ENCODE measurements around the gene GOLGA6A. TPM values are rescaled to one million over a fixed set of nuclear protein-coding genes. Genes with fewer than 3 reads are reported as not detected.

The GOLGA6A gene
- total RNA-seq, 1 experiment from 2014 or later, result not detected

DNA sequence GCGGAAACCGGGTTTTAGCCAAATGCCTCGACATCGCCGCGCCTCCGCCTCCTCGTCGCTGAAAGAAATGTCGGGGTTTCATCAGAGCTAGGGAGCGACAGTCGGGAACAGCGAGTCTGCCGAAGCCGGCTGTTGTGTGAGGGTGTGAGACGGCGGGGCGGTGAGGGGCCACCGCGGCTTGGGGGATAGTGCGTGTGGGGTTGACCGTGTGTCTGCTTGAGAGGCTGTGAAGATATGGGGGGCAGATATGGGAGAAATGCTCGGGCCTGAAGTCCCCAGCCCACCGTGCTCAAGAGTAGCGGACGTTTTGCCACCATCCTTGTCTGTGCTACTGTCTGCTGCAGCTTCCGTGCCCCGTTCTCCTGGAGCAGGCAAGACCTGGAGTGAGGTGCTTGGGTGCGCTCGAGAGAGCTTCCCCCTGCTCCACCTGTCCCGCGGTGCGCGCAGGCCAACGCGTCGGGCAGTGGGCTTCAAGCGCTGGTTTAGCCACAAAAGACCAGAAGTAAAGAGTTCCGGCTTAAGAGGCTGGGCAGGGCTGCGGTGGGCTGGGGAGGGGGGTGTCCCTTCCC, 47.3 kb upstream of the GOLGA6A start:
- no peak overlapping the region for H3K4me3 ChIP-seq (ENCODE audit: low read length)
- no peak for DNase-seq
- no peaks in the 10 kb centered on the region for H3K9me2 ChIP-seq (replicated peaks; ENCODE audit: low read length)
- CTCF ChIA-PET, result interaction anchor here (0.6 to 0.7 kb wide), 2 partner anchors 50 to 191 kb away, joined by 3 to 4 read pairs; no protein-coding TSS in a partner anchor
- H3F3A ChIP-seq (ENCODE audit: low read length, unreplicated experiment), result no peaks in the 10 kb centered on the region
- H3K9ac ChIP-seq (ENCODE audit: low read length), result no peak overlapping the region
- no peak for ATAC-seq
- H4K20me1 ChIP-seq (ENCODE audit: low read length), result no peaks in the 10 kb centered on the region
- H3K27ac ChIP-seq (ENCODE audit: low read length), result no peak overlapping the region
- H3K9me3 ChIP-seq (ENCODE audit: low read length), result no peaks in the 10 kb centered on the region
- intact Hi-C loops (cut with micrococcal nuclease), result loop anchor here (5.0 kb wide), 1 partner anchor 193 kb away; no protein-coding TSS in a partner anchor
- POLR2A ChIA-PET (ENCODE audit: unreplicated experiment), result no interaction called here
- no TSS peak for BruUV-seq (replicated peaks)
- no peak overlapping the region for H3K4me2 ChIP-seq (ENCODE audit: low read length)
- peaks cover 4% of the 10 kb centered on the region; the same call in 1 of the 2 replicates for H3K4me1 ChIP-seq (ENCODE audit: insufficient read depth, low read length)
- H3K27me3 ChIP-seq (ENCODE audit: low read length), result peaks cover 50% of the 10 kb centered on the region
- H2AFZ ChIP-seq (ENCODE audit: low read length), result no peak overlapping the region
- no peaks in the 10 kb centered on the region for H3K79me2 ChIP-seq (ENCODE audit: low read length)
- no peaks in the 10 kb centered on the region for H3K36me3 ChIP-seq (ENCODE audit: low read depth, low read length)
- TF ChIP-seq, protein P1, sequence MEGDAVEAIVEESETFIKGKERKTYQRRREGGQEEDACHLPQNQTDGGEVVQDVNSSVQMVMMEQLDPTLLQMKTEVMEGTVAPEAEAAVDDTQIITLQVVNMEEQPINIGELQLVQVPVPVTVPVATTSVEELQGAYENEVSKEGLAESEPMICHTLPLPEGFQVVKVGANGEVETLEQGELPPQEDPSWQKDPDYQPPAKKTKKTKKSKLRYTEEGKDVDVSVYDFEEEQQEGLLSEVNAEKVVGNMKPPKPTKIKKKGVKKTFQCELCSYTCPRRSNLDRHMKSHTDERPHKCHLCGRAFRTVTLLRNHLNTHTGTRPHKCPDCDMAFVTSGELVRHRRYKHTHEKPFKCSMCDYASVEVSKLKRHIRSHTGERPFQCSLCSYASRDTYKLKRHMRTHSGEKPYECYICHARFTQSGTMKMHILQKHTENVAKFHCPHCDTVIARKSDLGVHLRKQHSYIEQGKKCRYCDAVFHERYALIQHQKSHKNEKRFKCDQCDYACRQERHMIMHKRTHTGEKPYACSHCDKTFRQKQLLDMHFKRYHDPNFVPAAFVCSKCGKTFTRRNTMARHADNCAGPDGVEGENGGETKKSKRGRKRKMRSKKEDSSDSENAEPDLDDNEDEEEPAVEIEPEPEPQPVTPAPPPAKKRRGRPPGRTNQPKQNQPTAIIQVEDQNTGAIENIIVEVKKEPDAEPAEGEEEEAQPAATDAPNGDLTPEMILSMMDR (conservative IDR thresholded peaks at IDR 0.05; ENCODE audit: low read depth, low read length), result no peak
- TF ChIP-seq EZH2 (IDR thresholded peaks at IDR 0.05; ENCODE audit: low read length, unreplicated experiment), result peak; percentile 81

DNA sequence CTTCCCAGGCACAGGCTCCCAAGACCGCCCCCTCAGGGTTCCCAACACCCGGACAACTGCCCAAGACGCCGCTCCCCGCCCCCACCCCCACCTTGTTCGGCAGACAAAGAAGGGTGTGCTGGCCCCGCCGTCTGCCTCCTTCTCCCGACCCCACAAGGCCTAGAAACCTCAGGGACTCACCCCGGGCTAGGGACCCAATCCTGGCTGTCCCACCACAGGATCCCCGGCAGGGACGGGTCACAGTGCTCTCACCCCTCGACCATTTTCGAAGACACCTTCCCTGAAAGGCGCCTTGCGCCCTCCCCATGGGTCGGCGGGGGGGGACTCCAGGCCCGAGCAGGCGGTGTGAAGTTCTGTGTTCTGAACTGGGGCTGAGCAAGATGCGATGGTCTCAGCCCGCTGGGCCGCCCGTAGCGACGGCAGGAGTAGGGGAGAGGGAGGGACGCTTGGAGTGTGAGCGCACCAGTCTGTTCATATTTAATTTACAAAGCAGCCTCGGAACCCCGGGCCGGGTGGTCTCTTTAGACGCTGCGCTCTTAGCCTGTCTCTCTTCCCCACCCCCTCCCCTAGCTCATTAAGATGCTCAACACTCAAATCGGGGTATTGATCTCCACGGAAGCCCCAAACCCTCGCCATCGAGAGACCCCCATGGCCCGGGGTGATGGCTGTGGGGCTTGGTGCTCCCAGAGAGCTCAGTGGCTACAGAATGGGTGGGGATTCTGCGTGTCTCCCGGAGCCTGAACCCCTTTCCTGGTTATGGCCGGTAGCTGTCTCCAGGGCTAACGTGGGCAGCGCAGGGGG, 46.6 kb upstream of the GOLGA6A start:
- Histone ChIP-seq H3K27ac (ENCODE audit: low read length) (no peak overlapping the region), H3K27me3 (ENCODE audit: low read length) (peaks cover 57% of the 10 kb centered on the region), H4K20me1 (ENCODE audit: low read length) (no peaks in the 10 kb centered on the region), H3K79me2 (ENCODE audit: low read length) (no peaks in the 10 kb centered on the region), H3K9ac (ENCODE audit: low read length) (no peak overlapping the region), H3F3A (ENCODE audit: low read length, unreplicated experiment) (no peaks in the 10 kb centered on the region), H3K4me1 (ENCODE audit: insufficient read depth, low read length) (peaks cover 4% of the 10 kb centered on the region; the same call in 1 of the 2 replicates), H3K36me3 (ENCODE audit: low read depth, low read length) (no peaks in the 10 kb centered on the region), H2AFZ (ENCODE audit: low read length) (peak overlapping the region; percentile 71; the same call in 1 of the 2 replicates), H3K9me3 (ENCODE audit: low read length) (no peaks in the 10 kb centered on the region), H3K4me2 (ENCODE audit: low read length) (peak overlapping the region; percentile 97), H3K4me3 (ENCODE audit: low read length) (peak overlapping the region; percentile 68), H3K9me2 (replicated peaks; ENCODE audit: low read length) (no peaks in the 10 kb centered on the region)
- ChIA-PET CTCF (interaction anchor here (0.5 to 1.7 kb wide), 9 partner anchors 9 to 193 kb away, joined by 3 to 18 read pairs (median 4); no protein-coding TSS in a partner anchor), POLR2A (ENCODE audit: unreplicated experiment) (no interaction called here)
- TF ChIP-seq, protein P1 (conservative IDR thresholded peaks at IDR 0.05; ENCODE audit: low read depth, low read length), result no peak
- TF ChIP-seq EZH2phosphoT487 (IDR thresholded peaks at IDR 0.05; ENCODE audit: borderline replicate concordance, low read length), result no peak; the same call in 1 of the 2 replicates
- TF ChIP-seq EZH2 (IDR thresholded peaks at IDR 0.05; ENCODE audit: low read length, unreplicated experiment), result no peak
- BruUV-seq (replicated peaks), result no TSS peak
- no peak for ATAC-seq
- DNase-seq, result no peak
- intact Hi-C loops (cut with micrococcal nuclease), result loop anchor here (5.0 kb wide), 1 partner anchor 193 kb away; no protein-coding TSS in a partner anchor
